T47D (cell line): Measurements from ENCODE around the gene NSUN4.
"Not testable (repeated sequence)": the region's sequence is repeated elsewhere in the genome, so short reads cannot be mapped to it uniquely, and the experiment has no call there.

Experiments
- DNase-seq, 2 experiments: peaks; one replicate each; pipeline versions ENCODE4 v3.0.0 to v3.0.0-alpha.2; 2011 to 2012; ENCODE audit warnings: low read depth in 1 of 2, low spot score in 1 of 2
- JUND ChIP-seq: IDR thresholded peaks from 2 replicates; pipeline ENCODE4 v1.6.1; 2012; ENCODE audit warnings: low read depth
- in situ Hi-C: cut with HindIII; loops from 2 replicates; pipeline ENCODE4 v1.10.0; 2016; ENCODE audit warnings: low sequenced_read_pairs, low pct_unique_long_range_greater_than_20kb

Gene NSUN4

GRCh38 chr1:46310321-46310720 lies 30.3 kb upstream of the NSUN4 start:
- DNase-seq = no peak
- in situ Hi-C loops = no loop called here

GRCh38 chr1:46315669-46316403 lies 24.8 kb upstream of the NSUN4 start:
- in situ Hi-C loops = no loop called here
- no peak for TF ChIP-seq JUND
- no peak for DNase-seq

More at GRCh38 chr1:46310321-46310720, 30.3 kb upstream of the NSUN4 start:
- TF ChIP-seq JUND = no peak

GRCh38 chr1:46317323-46317722 lies 23.3 kb upstream of the NSUN4 start:
- TF ChIP-seq JUND = no peak
- no peak for DNase-seq
- in situ Hi-C loops = no loop called here

- in situ Hi-C loops, DNase-seq: not testable (repeated sequence)
Measured at GRCh38 chr1:46319301-46319700, 21.3 kb upstream of the NSUN4 start.

GRCh38 chr1:46319960-46320914 lies 20.4 kb upstream of the NSUN4 start:
- in situ Hi-C loops = not testable (repeated sequence)

GRCh38 chr1:46322191-46322590 lies 18.4 kb upstream of the NSUN4 start:
- in situ Hi-C loops, DNase-seq: not testable (repeated sequence)

More at GRCh38 chr1:46319960-46320914, 20.4 kb upstream of the NSUN4 start:
- DNase-seq = not testable (repeated sequence)

GRCh38 chr1:46325285-46326076 lies 15.1 kb upstream of the NSUN4 start:
- in situ Hi-C loops, DNase-seq: not testable (repeated sequence)

- DNase-seq, in situ Hi-C loops: not testable (repeated sequence)
Measured at GRCh38 chr1:46328182-46328581, 12.4 kb upstream of the NSUN4 start.

- in situ Hi-C loops, DNase-seq: not testable (repeated sequence)
Measured at GRCh38 chr1:46329807-46330206, 10.8 kb upstream of the NSUN4 start.

- DNase-seq, in situ Hi-C loops: not testable (repeated sequence)
Measured at GRCh38 chr1:46330381-46330780, 10.2 kb upstream of the NSUN4 start.

- DNase-seq, in situ Hi-C loops: not testable (repeated sequence)
Measured at GRCh38 chr1:46331786-46332540, 8.6 kb upstream of the NSUN4 start.
